KMS-11 (cell line): ENCODE data around the gene FCHO2.
"Not testable (repeated sequence)": the region's sequence is repeated elsewhere in the genome, so short reads cannot be mapped to it uniquely, and the experiment has no call there.

Source experiments
- H2AFZ ChIP-seq: fragments of 200-600 bp; sonication (generic); 2 replicates; pipeline ENCODE4 v1.6.1; 2016; ENCODE audit warnings: antibody characterized with exemption, mixed run types, low read depth
- H3K27ac ChIP-seq: fragments of 200-600 bp; sonication (generic); 2 replicates; pipeline ENCODE4 v1.6.1; 2016; ENCODE audit warnings: mild to moderate bottlenecking, mixed run types
- H3K27me3 ChIP-seq: fragments of 200-600 bp; sonication (generic); 2 replicates; pipeline ENCODE4 v1.6.1; 2017; ENCODE audit warnings: mild to moderate bottlenecking, low read depth, mixed run types, moderate library complexity; ENCODE audit not compliant: insufficient read depth
- H3K36me3 ChIP-seq: fragments of 200-600 bp; sonication (generic); 2 replicates; pipeline ENCODE4 v1.6.1; 2017; ENCODE audit warnings: mild to moderate bottlenecking, mixed run types; ENCODE audit not compliant: insufficient read depth
- H3K4me1 ChIP-seq: fragments of 200-600 bp; sonication (generic); 2 replicates; pipeline ENCODE4 v1.6.1; 2016; ENCODE audit warnings: mild to moderate bottlenecking, low read depth, mixed run types; ENCODE audit not compliant: poor library complexity, severe bottlenecking
- H3K4me2 ChIP-seq: fragments of 200-600 bp; sonication (generic); 2 replicates; pipeline ENCODE4 v1.7.0; 2016; ENCODE audit warnings: mild to moderate bottlenecking, mixed run types
- H3K4me3 ChIP-seq: fragments of 200-600 bp; sonication (generic); IDR thresholded peaks from 2 replicates; pipeline ENCODE4 v1.6.1; 2017; ENCODE audit warnings: low read depth, low read length, mixed read lengths; ENCODE audit not compliant: insufficient read depth
- H3K79me2 ChIP-seq: fragments of 200-600 bp; sonication (generic); 2 replicates; pipeline ENCODE4 v1.6.1; 2016; ENCODE audit warnings: low read depth, mixed run types; ENCODE audit not compliant: insufficient read depth
- H3K9ac ChIP-seq: fragments of 200-600 bp; sonication (generic); 2 replicates; pipeline ENCODE4 v1.6.1; 2016; ENCODE audit warnings: mild to moderate bottlenecking, mixed run types
- H4K20me1 ChIP-seq: fragments of 200-600 bp; sonication (generic); 2 replicates; pipeline ENCODE4 v1.6.1; 2016; ENCODE audit warnings: mild to moderate bottlenecking, mixed run types; ENCODE audit not compliant: insufficient read depth
- CTCF ChIP-seq: fragments of 200-600 bp; sonication (generic); conservative IDR thresholded peaks from 2 replicates; pipeline ENCODE4 v1.6.1; 2017; ENCODE audit warnings: low read depth, mild to moderate bottlenecking, antibody characterized with exemption, low read length, moderate library complexity, mixed read lengths

FCHO2 gene

GRCh38 chr5:72959257-72959656 is 3.4 kb downstream of the FCHO2 start:
- Histone ChIP-seq H3K27ac (no peak overlapping the region), H3K4me3 (no peak overlapping the region), H3K27me3 (no peaks in the 10 kb centered on the region; the same call in 1 of the 2 replicates), H4K20me1 (no peaks in the 10 kb centered on the region), H2AFZ (no peak overlapping the region), H3K4me2 (no peak overlapping the region), H3K79me2 (peaks cover 11% of the 10 kb centered on the region; the same call in 1 of the 2 replicates), H3K9ac (no peak overlapping the region), H3K36me3 (no peaks in the 10 kb centered on the region), H3K4me1 (peaks cover 18% of the 10 kb centered on the region)
- no peak for TF ChIP-seq CTCF

GRCh38 chr5:72974481-72974880 is 18.6 kb downstream of the FCHO2 start:
- H3K36me3 ChIP-seq, H3K4me1 ChIP-seq, H4K20me1 ChIP-seq, H3K4me2 ChIP-seq, H2AFZ ChIP-seq, H3K4me3 ChIP-seq, H3K79me2 ChIP-seq, H3K9ac ChIP-seq, H3K27ac ChIP-seq, H3K27me3 ChIP-seq: not testable (repeated sequence)

- H3K4me2 ChIP-seq, H3K79me2 ChIP-seq, H3K27me3 ChIP-seq, H3K4me3 ChIP-seq, H3K4me1 ChIP-seq, H4K20me1 ChIP-seq, H2AFZ ChIP-seq, H3K27ac ChIP-seq, H3K36me3 ChIP-seq, H3K9ac ChIP-seq: not testable (repeated sequence)
Observed at GRCh38 chr5:72976810-72977209, 21.0 kb downstream of the FCHO2 start.

- Histone ChIP-seq H3K4me1 (peaks cover 12% of the 10 kb centered on the region), H3K27ac (no peak overlapping the region), H3K36me3 (no peaks in the 10 kb centered on the region), H3K4me3 (no peak overlapping the region), H3K4me2 (no peak overlapping the region), H4K20me1 (no peaks in the 10 kb centered on the region), H2AFZ (no peak overlapping the region), H3K79me2 (no peaks in the 10 kb centered on the region; the same call in 1 of the 2 replicates), H3K27me3 (no peaks in the 10 kb centered on the region), H3K9ac (no peak overlapping the region)
- TF ChIP-seq CTCF, result no peak
Observed at GRCh38 chr5:72985719-72986118, 29.9 kb downstream of the FCHO2 start.

GRCh38 chr5:72988769-72989168 is 32.9 kb downstream of the FCHO2 start:
- no peaks in the 10 kb centered on the region for H4K20me1 ChIP-seq
- no peak overlapping the region for H3K9ac ChIP-seq
- no peak overlapping the region for H2AFZ ChIP-seq
- no peak overlapping the region for H3K4me3 ChIP-seq
- H3K79me2 ChIP-seq, result no peaks in the 10 kb centered on the region
- no peaks in the 10 kb centered on the region for H3K36me3 ChIP-seq
- H3K4me1 ChIP-seq, result peaks cover 26% of the 10 kb centered on the region
- no peak overlapping the region for H3K27ac ChIP-seq
- TF ChIP-seq CTCF, result no peak
- H3K4me2 ChIP-seq, result no peak overlapping the region
- no peaks in the 10 kb centered on the region for H3K27me3 ChIP-seq
